Activated B cell treated with CpG ODN at 0.5 μM for 24 hours (primary cell): ENCODE results near the gene TTC12. TPM values are rescaled to one million over a fixed set of nuclear protein-coding genes. Genes with fewer than 3 reads are reported as not detected.

Source experiments
- ATAC-seq: fragments of 200-7000 bp; cut with Tn5 transposase; one replicate; pipeline ENCODE4 v1.10.0; 2021; ENCODE audit warnings: low read depth, mild to moderate bottlenecking, moderate library complexity
- CTCF ChIA-PET: fragments of 350-600 bp; sonication (Branson Sonifier 250); formaldehyde crosslinking; loops from one replicate; lab custom pipeline; 2021; ENCODE audit warnings: antibody characterized with exemption; lab: Charles Lee
- POLR2A ChIA-PET: fragments of 350-600 bp; sonication (Branson Sonifier 250); formaldehyde crosslinking; loops from one replicate; lab custom pipeline; 2021; ENCODE audit warnings: antibody characterized with exemption; lab: Charles Lee
- DNase-seq: peaks from one replicate; pipeline ENCODE4 v3.0.0; 2022
- H3K27ac Mint-ChIP-seq: one replicate; pipeline ENCODE4 v1.8.0; 2020; ENCODE audit warnings: mixed read lengths
- H3K27me3 Mint-ChIP-seq: one replicate; pipeline ENCODE4 v1.8.0; 2021; ENCODE audit warnings: mixed read lengths
- H3K36me3 Mint-ChIP-seq: one replicate; pipeline ENCODE4 v1.8.0; 2021; ENCODE audit warnings: low read depth, mixed read lengths
- H3K4me1 Mint-ChIP-seq: one replicate; pipeline ENCODE4 v1.8.0; 2021; ENCODE audit warnings: mixed read lengths
- H3K4me3 Mint-ChIP-seq: one replicate; pipeline ENCODE4 v1.8.0; 2020; ENCODE audit warnings: mild to moderate bottlenecking, mixed read lengths
- H3K9me3 Mint-ChIP-seq: one replicate; pipeline ENCODE4 v1.8.0; 2020; ENCODE audit warnings: mixed read lengths
- intact Hi-C: fragments of 100-400 bp; cut with micrococcal nuclease; formaldehyde crosslinking; loops from one replicate; pipeline ENCODE4 v1.15.1; 2024
- total RNA-seq: library from RNA; stranded (reverse); gene quantifications from 2 replicates; pipeline ENCODE4 v1.2.3, GENCODE V29; 2022
- TF ChIP-seq, protein P1 (sequence below): fragments of 200-600 bp; IDR thresholded peaks from one replicate; pipeline ENCODE4 v1.8.0; 2022; ENCODE audit warnings: antibody characterized with exemption, mild to moderate bottlenecking

The TTC12 gene
- total RNA-seq, 1 donor from 2014 or later: 25.2 TPM

DNA sequence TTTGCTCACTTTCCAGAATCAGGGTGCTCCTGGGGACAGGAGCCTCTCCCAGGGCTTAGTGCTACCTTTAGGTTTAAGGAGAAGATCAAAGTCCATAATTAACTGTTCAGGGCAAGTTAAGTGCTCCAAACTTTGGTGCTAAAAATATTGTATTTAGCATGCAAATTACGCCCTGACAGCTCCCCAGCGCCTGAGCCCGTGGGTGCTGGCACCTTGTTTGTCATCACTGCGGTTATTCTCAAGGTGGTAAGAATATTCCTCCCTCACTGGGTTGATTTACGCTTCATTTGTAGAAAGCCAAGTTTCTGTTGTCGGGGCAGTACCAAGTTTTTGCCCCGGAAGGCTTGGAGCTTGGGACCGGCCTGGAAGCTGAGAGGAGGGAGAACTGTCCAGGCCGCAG is 94.5 kb downstream of the TTC12 start:
- TF ChIP-seq, protein P1, sequence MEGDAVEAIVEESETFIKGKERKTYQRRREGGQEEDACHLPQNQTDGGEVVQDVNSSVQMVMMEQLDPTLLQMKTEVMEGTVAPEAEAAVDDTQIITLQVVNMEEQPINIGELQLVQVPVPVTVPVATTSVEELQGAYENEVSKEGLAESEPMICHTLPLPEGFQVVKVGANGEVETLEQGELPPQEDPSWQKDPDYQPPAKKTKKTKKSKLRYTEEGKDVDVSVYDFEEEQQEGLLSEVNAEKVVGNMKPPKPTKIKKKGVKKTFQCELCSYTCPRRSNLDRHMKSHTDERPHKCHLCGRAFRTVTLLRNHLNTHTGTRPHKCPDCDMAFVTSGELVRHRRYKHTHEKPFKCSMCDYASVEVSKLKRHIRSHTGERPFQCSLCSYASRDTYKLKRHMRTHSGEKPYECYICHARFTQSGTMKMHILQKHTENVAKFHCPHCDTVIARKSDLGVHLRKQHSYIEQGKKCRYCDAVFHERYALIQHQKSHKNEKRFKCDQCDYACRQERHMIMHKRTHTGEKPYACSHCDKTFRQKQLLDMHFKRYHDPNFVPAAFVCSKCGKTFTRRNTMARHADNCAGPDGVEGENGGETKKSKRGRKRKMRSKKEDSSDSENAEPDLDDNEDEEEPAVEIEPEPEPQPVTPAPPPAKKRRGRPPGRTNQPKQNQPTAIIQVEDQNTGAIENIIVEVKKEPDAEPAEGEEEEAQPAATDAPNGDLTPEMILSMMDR: no peak
- Mint-ChIP-seq H3K9me3 (no peaks in the 10 kb centered on the region), H3K4me1 (no peaks in the 10 kb centered on the region), H3K27ac (no peak overlapping the region), H3K4me3 (no peak overlapping the region), H3K36me3 (no peaks in the 10 kb centered on the region), H3K27me3 (no peaks in the 10 kb centered on the region)
- POLR2A ChIA-PET: no interaction called here
- CTCF ChIA-PET: no interaction called here
- ATAC-seq (no peak), DNase-seq (no peak)
- intact Hi-C loops: no loop called here

DNA sequence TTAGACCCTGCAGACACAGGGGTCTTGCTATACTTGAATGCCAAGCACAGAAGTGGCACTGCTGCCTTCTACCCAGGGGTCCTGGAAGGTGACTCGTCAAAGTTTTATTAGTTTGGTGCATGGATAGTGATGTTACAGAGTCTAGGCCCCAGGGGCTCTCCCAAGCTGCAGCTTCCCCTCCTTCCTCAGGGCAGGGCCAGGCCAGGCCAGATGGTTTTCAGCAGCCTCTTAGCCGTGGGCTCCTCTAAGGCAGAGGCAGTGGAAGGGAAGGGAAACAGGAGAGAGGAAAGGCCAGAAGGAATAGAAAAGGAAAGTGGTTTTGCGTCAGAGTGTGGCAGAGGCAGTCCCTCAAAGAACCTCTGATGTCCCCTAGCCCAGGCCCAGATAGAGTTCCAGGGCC is 95.1 kb downstream of the TTC12 start:
- ATAC-seq (no peak), DNase-seq (no peak)
- no peak overlapping the region for H3K27ac Mint-ChIP-seq
- H3K27me3 Mint-ChIP-seq: no peaks in the 10 kb centered on the region
- ChIA-PET POLR2A (no interaction called here), CTCF (no interaction called here)
- TF ChIP-seq, protein P1: no peak
- no peak overlapping the region for H3K4me3 Mint-ChIP-seq
- H3K9me3 Mint-ChIP-seq: no peaks in the 10 kb centered on the region
- no peaks in the 10 kb centered on the region for H3K36me3 Mint-ChIP-seq
- intact Hi-C loops: no loop called here
- H3K4me1 Mint-ChIP-seq: no peaks in the 10 kb centered on the region

DNA sequence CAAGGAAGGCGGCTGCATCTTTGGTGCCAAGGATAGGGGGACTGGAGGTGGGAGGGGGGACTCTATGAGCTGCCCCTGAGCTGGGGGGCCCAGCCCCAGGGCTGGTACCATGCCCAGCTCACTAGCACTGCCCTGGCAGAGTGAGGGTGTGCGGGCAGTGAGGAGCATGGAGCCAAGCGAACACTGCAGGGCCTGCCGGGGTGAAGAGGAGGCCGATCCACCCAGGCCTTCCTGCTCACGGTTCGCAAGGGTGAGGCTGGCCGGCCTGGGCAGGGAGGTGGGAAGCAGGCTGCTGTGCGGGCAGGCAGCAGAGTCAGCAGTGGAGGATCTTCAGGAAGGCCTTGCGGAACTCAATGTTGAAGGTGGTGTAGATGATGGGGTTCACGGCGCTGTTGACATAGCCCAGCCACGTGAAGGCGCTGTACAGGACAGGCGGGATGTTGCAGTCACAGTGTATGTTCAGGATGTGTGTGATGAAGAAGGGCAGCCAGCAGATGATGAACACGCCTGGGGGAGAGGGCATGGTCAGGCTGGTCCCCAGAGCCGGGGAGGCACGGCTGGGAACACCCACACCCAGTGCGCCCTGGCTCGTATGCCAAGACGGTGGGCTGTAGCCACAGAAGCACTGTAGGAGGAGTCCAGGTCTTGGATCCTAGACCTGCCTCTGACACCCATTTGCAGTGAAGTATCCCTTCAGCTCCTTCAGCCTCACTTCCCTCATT is 96.2 kb downstream of the TTC12 start:
- ChIA-PET CTCF (no interaction called here), POLR2A (no interaction called here)
- no peak overlapping the region for H3K27ac Mint-ChIP-seq
- no peaks in the 10 kb centered on the region for H3K9me3 Mint-ChIP-seq
- ATAC-seq: no peak
- no peak overlapping the region for H3K4me3 Mint-ChIP-seq
- intact Hi-C loops: no loop called here
- TF ChIP-seq, protein P1: no peak
- no peaks in the 10 kb centered on the region for H3K4me1 Mint-ChIP-seq
- no peaks in the 10 kb centered on the region for H3K36me3 Mint-ChIP-seq
- H3K27me3 Mint-ChIP-seq: peaks cover 3% of the 10 kb centered on the region
- no peak for DNase-seq

DNA sequence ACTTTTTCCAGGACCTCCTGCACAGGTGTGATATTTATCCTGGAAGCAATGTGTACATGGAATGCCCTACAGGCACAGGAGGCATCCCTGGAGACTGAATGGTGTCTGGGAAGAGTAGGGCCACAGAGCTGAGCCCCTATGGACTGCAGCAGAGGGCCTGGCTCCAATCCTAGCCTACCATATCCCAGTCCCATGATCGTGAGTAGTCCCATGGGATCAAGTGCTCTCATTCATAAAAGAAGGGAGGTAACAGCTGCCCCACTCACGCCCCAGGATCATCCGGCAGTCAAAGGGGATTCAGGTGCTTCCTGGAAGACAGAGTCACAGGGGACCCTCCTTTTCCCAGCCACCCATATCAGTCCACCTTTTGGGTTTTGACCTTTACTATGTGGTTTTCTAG is 97.2 kb downstream of the TTC12 start:
- TF ChIP-seq, protein P1: no peak
- Mint-ChIP-seq H3K27me3 (peaks cover 3% of the 10 kb centered on the region), H3K4me3 (no peak overlapping the region), H3K4me1 (no peaks in the 10 kb centered on the region), H3K9me3 (no peaks in the 10 kb centered on the region), H3K36me3 (no peaks in the 10 kb centered on the region), H3K27ac (no peak overlapping the region)
- ATAC-seq (no peak), DNase-seq (no peak)
- ChIA-PET POLR2A (no interaction called here), CTCF (no interaction called here)
- intact Hi-C loops: no loop called here

DNA sequence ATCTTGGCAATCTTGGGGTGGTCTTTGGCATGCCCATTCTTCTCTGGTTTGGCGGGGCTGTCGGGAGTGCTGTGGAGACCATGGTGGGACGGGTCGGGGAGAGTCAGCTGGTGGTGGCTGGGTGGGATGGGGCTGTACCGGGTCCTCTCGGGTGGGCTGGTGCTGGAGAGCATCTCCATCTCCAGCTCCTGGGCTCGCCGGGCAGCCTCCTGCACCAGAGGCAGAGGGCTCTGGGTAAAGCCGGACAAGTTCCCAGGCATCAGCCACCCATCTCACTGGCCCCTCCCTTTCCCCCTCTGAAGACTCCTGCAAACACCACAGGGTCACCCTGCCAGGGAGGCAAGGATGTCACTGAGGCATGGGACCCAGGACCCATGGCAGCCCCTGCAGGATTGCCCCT is 98.3 kb downstream of the TTC12 start:
- Mint-ChIP-seq H3K9me3 (no peaks in the 10 kb centered on the region), H3K4me3 (no peak overlapping the region), H3K36me3 (no peaks in the 10 kb centered on the region), H3K27me3 (peaks cover 3% of the 10 kb centered on the region), H3K27ac (no peak overlapping the region), H3K4me1 (no peaks in the 10 kb centered on the region)
- CTCF ChIA-PET: no interaction called here
- DNase-seq: no peak
- POLR2A ChIA-PET: no interaction called here
- TF ChIP-seq, protein P1: no peak
- ATAC-seq: no peak
- intact Hi-C loops: no loop called here
